ENCODE data around the gene REC8.
"Not testable (repeated sequence)": the region's sequence is repeated elsewhere in the genome, so short reads cannot be mapped to it uniquely, and the experiment has no call there.

The REC8 gene

DNA sequence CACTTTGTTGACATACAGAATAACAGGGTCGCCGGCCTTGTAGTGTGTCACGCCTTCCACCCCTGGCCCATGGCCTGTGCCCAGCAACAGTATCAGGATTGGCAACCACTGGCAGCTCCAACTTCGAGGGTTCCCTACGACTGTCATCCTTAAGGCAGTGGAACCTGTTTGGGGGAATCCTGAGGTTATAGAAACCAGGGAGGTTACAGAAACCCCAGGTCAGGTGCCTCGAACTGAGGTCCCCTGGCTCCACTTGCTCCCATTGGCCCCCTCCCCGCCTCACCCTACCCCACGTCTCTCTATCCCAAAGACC lies 22.9 kb downstream of the REC8 start:
- TF ChIP-seq CTCF (IDR thresholded peaks at IDR 0.05; ENCODE audit: control insufficient read depth, insufficient read depth, low read depth, low read length, missing control alignments): no peak
- DNase-seq (ENCODE audit: low read depth): no peak
- H3K4me3 ChIP-seq (ENCODE audit: control insufficient read depth, low read depth, low read length): peak overlapping the region; percentile 94

DNA sequence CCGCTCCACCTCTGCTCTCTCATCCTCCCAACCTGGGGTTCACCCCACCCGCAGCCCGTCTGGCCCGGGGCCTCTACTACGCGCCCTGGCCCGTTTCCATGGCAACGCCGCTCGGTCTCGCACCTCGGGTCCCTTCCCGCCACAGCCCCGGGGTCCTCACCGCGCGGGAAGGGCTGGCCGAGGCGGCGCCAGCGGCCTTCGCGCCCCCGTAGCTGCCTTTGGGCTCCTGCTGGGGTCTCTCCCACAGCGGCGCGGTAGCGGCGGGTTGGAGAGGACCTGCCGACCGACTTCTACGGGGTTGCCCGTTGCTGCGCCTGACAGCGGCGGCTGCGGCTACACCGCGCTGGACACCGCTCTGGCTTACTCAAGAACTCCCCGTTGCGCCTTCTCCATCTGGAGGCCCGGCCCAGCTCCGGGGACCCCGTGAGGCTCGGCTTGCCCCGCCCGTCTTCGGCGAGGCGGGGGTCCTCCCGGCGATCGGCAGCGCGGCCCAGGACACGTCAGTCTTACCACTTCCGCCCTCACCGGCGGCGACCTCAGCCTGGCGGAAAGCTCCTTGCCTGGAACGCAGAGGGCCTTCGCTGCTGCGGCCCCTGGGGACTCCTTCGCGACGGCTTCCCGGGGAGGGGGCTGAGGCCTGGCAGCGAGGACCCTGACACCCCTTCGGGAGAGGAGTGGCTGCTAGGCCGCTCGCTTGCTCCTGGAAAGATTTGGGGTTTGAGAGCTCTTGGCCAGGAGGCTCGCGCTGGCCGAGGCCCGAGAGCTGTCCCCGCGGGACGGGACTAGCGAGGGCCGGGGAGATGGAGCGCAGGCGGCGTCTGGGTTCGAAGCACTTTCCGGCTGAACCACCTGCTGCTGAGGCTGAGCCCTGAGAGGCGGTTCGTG lies 23.5 kb downstream of the REC8 start, which contains the start of gene TM9SF1:
TM9SF1 (minus strand) TSS at position 256 of the 885 bp plus-strand sequence. CDS start 422 bp downstream, outside the sequence.
- DNase-seq (ENCODE audit: low read depth): peak; percentile 63
- H3K4me3 ChIP-seq (ENCODE audit: control insufficient read depth, low read depth, low read length): peak within 1 kb of the TSS; percentile 94
- no peak for TF ChIP-seq CTCF (IDR thresholded peaks at IDR 0.05; ENCODE audit: control insufficient read depth, insufficient read depth, low read depth, low read length, missing control alignments)

- H3K4me3 ChIP-seq (ENCODE audit: control insufficient read depth, low read depth, low read length): peak overlapping the region; percentile 94
- DNase-seq (ENCODE audit: low read depth): no peak
- TF ChIP-seq CTCF (IDR thresholded peaks at IDR 0.05; ENCODE audit: control insufficient read depth, insufficient read depth, low read depth, low read length, missing control alignments): no peak
Measured at GRCh38 chr14:24196071-24197055, 24.5 kb downstream of the REC8 start.

DNA sequence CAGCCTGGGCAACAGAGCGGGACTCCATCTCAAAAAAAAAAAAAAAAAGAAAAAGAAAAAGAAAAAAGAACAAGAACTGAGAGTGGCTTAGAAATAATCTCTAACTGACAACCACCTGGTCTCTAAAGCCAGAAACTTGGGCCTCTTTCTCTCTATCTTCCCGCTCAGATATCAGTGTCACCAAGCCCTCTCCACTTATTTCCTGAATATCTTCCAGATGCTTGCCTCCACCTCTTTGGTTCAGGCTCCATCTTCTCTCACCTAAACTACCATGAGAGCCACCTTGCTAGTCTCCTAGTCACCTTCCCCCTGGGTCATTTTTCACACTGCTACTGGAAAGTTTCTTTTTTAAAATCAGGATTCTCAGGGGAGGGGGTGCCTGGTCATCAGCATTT lies 25.2 kb downstream of the REC8 start:
- DNase-seq (ENCODE audit: low read depth): no peak
- no peak overlapping the region for H3K4me3 ChIP-seq (ENCODE audit: control insufficient read depth, low read depth, low read length)
- no peak for TF ChIP-seq CTCF (IDR thresholded peaks at IDR 0.05; ENCODE audit: control insufficient read depth, insufficient read depth, low read depth, low read length, missing control alignments)

- TF ChIP-seq CTCF (IDR thresholded peaks at IDR 0.05; ENCODE audit: control insufficient read depth, insufficient read depth, low read depth, low read length, missing control alignments): no peak
- no peak overlapping the region for H3K4me3 ChIP-seq (ENCODE audit: control insufficient read depth, low read depth, low read length)
- DNase-seq (ENCODE audit: low read depth): no peak
Measured at GRCh38 chr14:24198814-24199524, 27.1 kb downstream of the REC8 start.

DNA sequence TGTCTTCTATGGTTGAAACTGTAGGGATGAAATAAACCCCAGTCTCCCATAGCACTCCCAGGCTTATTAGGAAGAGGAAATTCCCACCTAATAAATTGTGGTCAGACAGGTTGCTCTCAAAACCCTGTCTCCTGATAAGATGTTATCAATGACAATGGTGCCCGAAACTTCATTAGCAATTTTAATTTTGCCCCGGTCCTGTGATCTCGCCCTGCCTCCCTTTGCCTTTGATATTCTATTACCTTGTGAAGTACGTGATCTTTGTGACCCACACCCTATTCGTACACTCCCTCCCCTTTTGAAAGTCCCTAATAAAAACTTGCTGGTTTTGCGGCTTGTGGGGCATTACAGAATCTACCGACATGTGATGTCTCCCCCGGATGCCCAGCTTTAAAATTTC lies 30.7 kb downstream of the REC8 start:
- H3K4me3 ChIP-seq (ENCODE audit: control insufficient read depth, low read depth, low read length); DNase-seq (ENCODE audit: low read depth): not testable (repeated sequence)

DNA sequence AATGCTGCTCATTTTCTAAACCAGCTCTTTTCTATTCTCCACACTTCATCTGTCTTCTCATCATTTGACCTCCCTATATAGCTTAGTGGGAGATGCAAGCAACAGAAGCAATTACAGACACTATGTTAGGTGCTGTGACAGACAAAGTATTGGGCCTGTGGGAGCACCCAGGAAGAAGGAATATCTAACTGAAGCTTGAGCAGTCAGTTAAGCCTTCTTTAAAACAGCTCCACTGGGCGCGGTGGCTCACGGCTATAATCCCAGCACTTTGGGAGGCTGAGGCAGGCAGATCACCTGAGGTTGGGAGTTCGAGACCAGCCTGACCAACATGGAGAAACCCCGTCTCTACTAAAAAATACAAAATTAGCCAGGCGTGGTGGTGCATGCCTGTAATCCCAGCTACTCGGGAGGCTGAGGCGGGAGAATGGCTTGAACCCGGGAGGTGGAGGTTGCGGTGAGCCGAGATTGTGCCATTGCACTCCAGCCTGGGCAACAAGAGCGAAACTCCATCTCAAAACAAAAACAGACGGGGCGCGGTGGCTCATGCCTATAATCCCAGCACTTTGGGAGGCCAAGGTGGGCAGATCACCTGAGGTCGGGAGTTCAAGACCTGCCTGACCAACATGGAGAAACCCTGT lies 31.5 kb downstream of the REC8 start:
- not testable (repeated sequence) for H3K4me3 ChIP-seq (ENCODE audit: control insufficient read depth, low read depth, low read length); DNase-seq (ENCODE audit: low read depth)

All from AG09309 (cell line).